ENCODE measurements around the gene VIM. TPM values are rescaled to one million over a fixed set of nuclear protein-coding genes. Genes with fewer than 3 reads are reported as not detected.

The VIM gene
- total RNA-seq, 2 donors from 2014 or later = 1,131 to 1,699 TPM

DNA sequence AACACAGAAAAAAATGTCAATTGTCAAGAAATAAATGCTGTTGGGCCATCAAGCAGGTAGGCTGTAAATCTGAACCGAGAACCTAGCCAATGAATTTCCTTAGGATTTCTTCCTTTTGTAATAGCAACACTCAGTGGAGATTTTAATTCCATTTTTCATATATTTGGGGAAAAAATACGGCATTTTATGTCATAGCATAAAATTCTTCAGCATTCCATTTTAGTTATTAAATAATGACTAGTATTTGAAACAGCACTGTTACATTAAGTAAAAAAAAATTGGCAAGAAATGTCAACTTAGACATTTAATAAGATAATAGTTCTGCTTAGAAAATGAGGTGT is 12.3 kb upstream of the VIM start:
- peaks cover 17% of the 10 kb centered on the region for H3K36me3 Mint-ChIP-seq (ENCODE audit: low read depth)
- no peaks in the 10 kb centered on the region for H3K27me3 Mint-ChIP-seq
- no peaks in the 10 kb centered on the region for H3K9me3 Mint-ChIP-seq
- peak overlapping the region; percentile 74 for H3K4me3 Mint-ChIP-seq
- ATAC-seq (replicated peaks) = no peak
- H3K27ac Mint-ChIP-seq = peak overlapping the region; percentile 100
- H3K4me1 Mint-ChIP-seq = peaks cover 18% of the 10 kb centered on the region

DNA sequence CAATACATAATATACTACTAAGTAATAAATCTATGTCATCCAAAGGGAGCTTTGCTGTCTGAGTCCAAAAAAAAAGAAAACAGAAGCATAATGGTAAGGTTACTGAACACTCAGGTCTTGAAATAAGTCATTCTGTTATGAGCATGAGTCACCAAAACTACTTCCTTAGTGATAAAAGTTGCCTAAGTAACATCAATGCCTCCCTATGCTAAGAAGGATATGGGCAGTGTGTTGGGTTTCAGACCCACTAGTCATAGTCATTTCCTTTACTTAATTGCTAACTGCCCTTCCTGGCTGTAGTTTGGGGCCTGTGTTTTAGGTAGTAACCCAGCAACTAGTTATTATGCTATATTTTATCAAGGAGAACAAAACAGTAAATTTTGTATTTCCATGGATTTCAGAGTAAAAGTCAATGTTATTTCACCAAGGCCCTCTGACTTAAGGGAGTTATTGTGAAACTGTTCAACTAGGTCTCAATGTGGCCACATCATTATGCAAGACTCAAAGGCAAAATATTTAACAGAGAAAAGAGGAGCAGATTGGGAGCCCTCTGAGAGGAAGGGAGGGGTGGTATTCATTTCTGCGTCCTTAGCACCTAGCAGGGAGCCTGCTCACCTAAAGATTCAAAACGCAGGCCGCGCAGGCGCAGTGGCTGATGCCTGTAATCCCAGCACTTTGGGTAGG is 11.7 kb upstream of the VIM start:
- no peaks in the 10 kb centered on the region for H3K9me3 Mint-ChIP-seq
- H3K36me3 Mint-ChIP-seq (ENCODE audit: low read depth) = peaks cover 17% of the 10 kb centered on the region
- no peaks in the 10 kb centered on the region for H3K27me3 Mint-ChIP-seq
- H3K4me1 Mint-ChIP-seq = peaks cover 21% of the 10 kb centered on the region
- H3K27ac Mint-ChIP-seq = peak overlapping the region; percentile 100
- ATAC-seq (replicated peaks) = peak; percentile 94
- peak overlapping the region; percentile 74 for H3K4me3 Mint-ChIP-seq

DNA sequence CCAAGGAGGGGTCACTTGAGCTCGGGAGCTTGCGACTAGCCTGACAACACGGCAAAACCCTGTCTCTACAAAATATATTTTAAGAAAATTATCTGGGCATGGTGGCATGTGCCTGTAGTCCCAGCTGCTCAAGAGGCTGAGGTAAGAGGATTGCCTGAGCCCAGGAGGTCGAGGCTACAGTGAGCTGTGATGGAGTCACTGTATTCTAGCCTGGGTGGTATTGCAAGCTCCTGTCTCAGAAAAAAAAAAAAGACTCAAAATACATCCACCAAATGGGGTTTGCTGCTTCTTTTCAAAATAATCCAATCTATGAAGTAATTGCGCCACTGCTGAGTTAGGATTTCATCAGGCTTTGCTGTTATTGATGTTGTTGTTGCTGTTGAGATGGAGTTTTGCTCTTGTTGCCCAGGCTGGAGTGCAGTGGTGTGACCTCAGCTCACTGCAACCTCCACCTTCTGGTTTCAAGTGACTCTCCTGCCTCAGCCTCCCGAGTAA is 11.1 kb upstream of the VIM start:
- H3K27me3 Mint-ChIP-seq = no peaks in the 10 kb centered on the region
- peak overlapping the region; percentile 74 for H3K4me3 Mint-ChIP-seq
- H3K36me3 Mint-ChIP-seq (ENCODE audit: low read depth) = peaks cover 17% of the 10 kb centered on the region
- no peak for ATAC-seq (replicated peaks)
- H3K9me3 Mint-ChIP-seq = no peaks in the 10 kb centered on the region
- H3K27ac Mint-ChIP-seq = peak overlapping the region; percentile 100
- peaks cover 21% of the 10 kb centered on the region for H3K4me1 Mint-ChIP-seq

- Mint-ChIP-seq H3K4me3 (peak overlapping the region; percentile 74), H3K36me3 (ENCODE audit: low read depth) (peaks cover 17% of the 10 kb centered on the region), H3K4me1 (peaks cover 26% of the 10 kb centered on the region), H3K9me3 (no peaks in the 10 kb centered on the region), H3K27me3 (no peaks in the 10 kb centered on the region), H3K27ac (peak overlapping the region; percentile 100)
- peak; percentile 49 for ATAC-seq (replicated peaks)
Measured at GRCh38 chr10:17217631-17218232, 10.3 kb upstream of the VIM start.

GRCh38 chr10:17219024-17219423 is 9.0 kb upstream of the VIM start:
- no peak for ATAC-seq (replicated peaks)
- Mint-ChIP-seq H3K27ac (peak overlapping the region; percentile 100), H3K36me3 (ENCODE audit: low read depth) (peaks cover 17% of the 10 kb centered on the region), H3K4me1 (peaks cover 26% of the 10 kb centered on the region), H3K27me3 (no peaks in the 10 kb centered on the region), H3K9me3 (no peaks in the 10 kb centered on the region), H3K4me3 (peak overlapping the region; percentile 74)

DNA sequence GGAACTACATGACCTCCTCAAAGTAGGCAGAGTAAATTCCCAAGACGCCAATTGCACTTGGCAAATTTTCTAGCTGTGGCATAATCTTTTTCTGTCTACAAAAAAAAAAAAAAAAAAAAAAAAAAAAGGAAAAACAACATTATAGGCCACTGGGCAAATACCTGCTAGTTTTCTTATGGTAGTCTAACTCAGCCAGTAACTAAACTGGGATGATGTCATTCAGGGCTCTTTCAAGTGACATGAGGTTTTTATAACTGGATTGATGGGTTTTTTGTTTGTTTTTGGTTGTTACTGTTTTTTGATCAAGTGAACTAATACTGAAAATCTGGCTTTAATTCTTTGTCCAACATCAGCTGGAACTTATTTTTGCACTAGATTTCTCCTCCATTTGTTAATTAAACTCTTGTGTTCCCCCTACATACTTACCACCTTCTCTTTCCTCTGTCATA is 7.4 kb upstream of the VIM start:
- Mint-ChIP-seq H3K4me3 (no peak overlapping the region), H3K27ac (no peak overlapping the region), H3K4me1 (peaks cover 32% of the 10 kb centered on the region), H3K27me3 (no peaks in the 10 kb centered on the region), H3K36me3 (ENCODE audit: low read depth) (peaks cover 10% of the 10 kb centered on the region), H3K9me3 (no peaks in the 10 kb centered on the region)
- ATAC-seq (replicated peaks) = no peak

DNA sequence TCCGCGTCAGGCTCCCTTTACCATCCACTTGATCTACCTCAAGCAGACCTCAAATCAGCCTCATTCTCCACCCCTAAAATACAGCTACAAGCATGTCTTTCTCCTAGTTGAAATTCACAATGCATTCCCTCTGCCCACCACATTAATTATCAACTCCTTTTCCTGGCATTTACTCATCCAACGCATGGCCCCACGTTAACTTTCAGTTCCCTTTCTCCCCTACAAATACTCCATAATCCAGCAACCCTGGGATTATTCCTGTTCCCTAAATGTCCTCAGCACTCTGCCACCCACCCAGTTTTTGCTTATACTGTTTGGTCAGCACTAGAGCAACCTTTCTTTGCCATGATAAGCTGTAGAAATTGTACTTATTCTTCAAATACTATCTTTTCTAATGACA is 5.7 kb upstream of the VIM start:
- Mint-ChIP-seq H3K4me1 (peaks cover 38% of the 10 kb centered on the region), H3K9me3 (no peaks in the 10 kb centered on the region), H3K4me3 (no peak overlapping the region), H3K27ac (no peak overlapping the region), H3K36me3 (ENCODE audit: low read depth) (peaks cover 9% of the 10 kb centered on the region), H3K27me3 (no peaks in the 10 kb centered on the region)
- no peak for ATAC-seq (replicated peaks)

GRCh38 chr10:17225808-17226207 is 2.2 kb upstream of the VIM start:
- no peak for ATAC-seq (replicated peaks)
- H3K27me3 Mint-ChIP-seq = no peaks in the 10 kb centered on the region

GRCh38 chr10:17226891-17227303 is 1.1 kb upstream of the VIM start:
- Mint-ChIP-seq H3K27ac (peak overlapping the region; percentile 97), H3K27me3 (no peaks in the 10 kb centered on the region), H3K4me1 (peaks cover 33% of the 10 kb centered on the region), H3K36me3 (ENCODE audit: low read depth) (peaks cover 48% of the 10 kb centered on the region), H3K9me3 (no peaks in the 10 kb centered on the region), H3K4me3 (peak overlapping the region; percentile 87)
- ATAC-seq (replicated peaks) = no peak

More at GRCh38 chr10:17225808-17226207, 2.2 kb upstream of the VIM start:
- H3K27ac Mint-ChIP-seq = no peak overlapping the region
- no peak overlapping the region for H3K4me3 Mint-ChIP-seq
- H3K4me1 Mint-ChIP-seq = peaks cover 36% of the 10 kb centered on the region
- no peaks in the 10 kb centered on the region for H3K9me3 Mint-ChIP-seq
- H3K36me3 Mint-ChIP-seq (ENCODE audit: low read depth) = peaks cover 38% of the 10 kb centered on the region

DNA sequence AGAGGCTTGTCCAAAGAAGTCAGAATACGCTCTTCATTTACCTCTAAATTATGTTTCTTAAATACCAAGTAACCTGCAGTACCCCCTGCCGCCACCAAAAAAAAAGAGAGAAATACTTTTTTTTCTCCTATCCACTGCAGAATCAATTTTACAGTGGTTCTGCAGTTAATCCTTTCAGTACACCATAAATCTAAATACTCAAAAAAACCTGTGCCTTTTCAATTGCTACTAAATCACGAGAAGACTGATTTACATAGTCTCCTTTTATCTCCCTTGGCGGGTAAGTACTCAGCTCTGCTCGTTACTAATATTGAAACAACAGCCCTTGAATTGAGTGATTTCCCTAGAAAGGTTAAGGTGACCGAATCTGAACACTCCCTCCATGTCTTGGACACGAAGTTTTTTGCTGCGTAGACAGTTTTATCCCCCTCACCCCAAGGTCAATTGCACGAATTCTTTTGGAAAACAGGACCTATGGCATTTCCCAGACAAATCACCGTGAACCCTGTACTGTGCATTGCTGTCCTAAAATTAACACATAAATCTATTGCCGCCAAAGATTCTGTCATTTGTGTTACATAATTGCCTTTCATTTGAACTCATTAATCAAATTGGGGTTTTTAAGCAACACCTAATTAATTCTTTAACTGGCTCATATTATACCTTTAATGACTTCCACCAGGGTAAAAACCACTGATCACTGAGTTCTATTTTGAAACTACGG is 512 bp upstream of the VIM start:
- Mint-ChIP-seq H3K27ac (peak overlapping the region; percentile 97), H3K4me3 (peak overlapping the region; percentile 87), H3K9me3 (no peaks in the 10 kb centered on the region), H3K27me3 (no peaks in the 10 kb centered on the region), H3K4me1 (peaks cover 28% of the 10 kb centered on the region), H3K36me3 (ENCODE audit: low read depth) (peaks cover 55% of the 10 kb centered on the region)
- ATAC-seq (replicated peaks) = peak; percentile 43

DNA sequence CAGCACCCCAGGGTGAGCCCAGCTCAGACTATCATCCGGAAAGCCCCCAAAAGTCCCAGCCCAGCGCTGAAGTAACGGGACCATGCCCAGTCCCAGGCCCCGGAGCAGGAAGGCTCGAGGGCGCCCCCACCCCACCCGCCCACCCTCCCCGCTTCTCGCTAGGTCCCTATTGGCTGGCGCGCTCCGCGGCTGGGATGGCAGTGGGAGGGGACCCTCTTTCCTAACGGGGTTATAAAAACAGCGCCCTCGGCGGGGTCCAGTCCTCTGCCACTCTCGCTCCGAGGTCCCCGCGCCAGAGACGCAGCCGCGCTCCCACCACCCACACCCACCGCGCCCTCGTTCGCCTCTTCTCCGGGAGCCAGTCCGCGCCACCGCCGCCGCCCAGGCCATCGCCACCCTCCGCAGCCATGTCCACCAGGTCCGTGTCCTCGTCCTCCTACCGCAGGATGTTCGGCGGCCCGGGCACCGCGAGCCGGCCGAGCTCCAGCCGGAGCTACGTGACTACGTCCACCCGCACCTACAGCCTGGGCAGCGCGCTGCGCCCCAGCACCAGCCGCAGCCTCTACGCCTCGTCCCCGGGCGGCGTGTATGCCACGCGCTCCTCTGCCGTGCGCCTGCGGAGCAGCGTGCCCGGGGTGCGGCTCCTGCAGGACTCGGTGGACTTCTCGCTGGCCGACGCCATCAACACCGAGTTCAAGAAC is 1.1 kb downstream of the VIM start:
- Mint-ChIP-seq H3K36me3 (ENCODE audit: low read depth) (peaks cover 71% of the 10 kb centered on the region), H3K27ac (peak overlapping the region; percentile 97), H3K4me3 (peak overlapping the region; percentile 87), H3K9me3 (no peaks in the 10 kb centered on the region), H3K4me1 (peaks cover 29% of the 10 kb centered on the region), H3K27me3 (no peaks in the 10 kb centered on the region)
- peak; percentile 34 for ATAC-seq (replicated peaks)

DNA sequence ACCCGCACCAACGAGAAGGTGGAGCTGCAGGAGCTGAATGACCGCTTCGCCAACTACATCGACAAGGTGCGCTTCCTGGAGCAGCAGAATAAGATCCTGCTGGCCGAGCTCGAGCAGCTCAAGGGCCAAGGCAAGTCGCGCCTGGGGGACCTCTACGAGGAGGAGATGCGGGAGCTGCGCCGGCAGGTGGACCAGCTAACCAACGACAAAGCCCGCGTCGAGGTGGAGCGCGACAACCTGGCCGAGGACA is 1.6 kb downstream of the VIM start:
- Mint-ChIP-seq H3K4me1 (peaks cover 33% of the 10 kb centered on the region), H3K9me3 (no peaks in the 10 kb centered on the region), H3K36me3 (ENCODE audit: low read depth) (peaks cover 76% of the 10 kb centered on the region), H3K27ac (peak overlapping the region; percentile 97), H3K4me3 (peak overlapping the region; percentile 87), H3K27me3 (no peaks in the 10 kb centered on the region)
- ATAC-seq (replicated peaks) = no peak

DNA sequence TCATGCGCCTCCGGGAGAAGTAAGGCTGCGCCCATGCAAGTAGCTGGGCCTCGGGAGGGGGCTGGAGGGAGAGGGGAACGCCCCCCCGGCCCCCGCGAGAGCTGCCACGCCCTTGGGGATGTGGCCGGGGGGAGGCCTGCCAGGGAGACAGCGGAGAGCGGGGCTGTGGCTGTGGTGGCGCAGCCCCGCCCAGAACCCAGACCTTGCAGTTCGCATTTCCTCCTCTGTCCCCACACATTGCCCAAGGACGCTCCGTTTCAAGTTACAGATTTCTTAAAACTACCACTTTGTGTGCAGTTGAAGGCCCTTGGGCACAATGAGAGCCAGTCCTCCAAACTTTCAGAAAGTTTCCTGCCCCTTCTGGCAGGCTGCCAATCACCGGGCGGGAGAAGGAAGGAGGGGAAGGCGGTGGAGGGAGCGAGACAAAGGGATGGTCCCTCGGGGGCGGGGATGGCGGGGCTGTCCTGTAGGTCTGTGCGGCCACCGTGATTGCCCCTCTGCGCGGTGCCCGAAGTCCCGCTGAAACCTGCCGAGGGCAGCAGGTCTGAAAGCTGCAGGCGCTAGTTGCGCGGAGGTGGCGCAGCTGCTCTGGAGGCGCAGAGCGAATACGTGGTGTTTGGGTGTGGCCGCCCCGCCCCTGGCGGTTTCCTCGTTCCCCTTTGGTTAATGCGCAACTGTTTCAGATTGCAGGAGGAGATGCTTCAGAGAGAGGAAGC is 2.1 kb downstream of the VIM start:
- H3K27me3 Mint-ChIP-seq = no peaks in the 10 kb centered on the region
- H3K9me3 Mint-ChIP-seq = no peaks in the 10 kb centered on the region
- H3K4me3 Mint-ChIP-seq = peak overlapping the region; percentile 87
- H3K36me3 Mint-ChIP-seq (ENCODE audit: low read depth) = peaks cover 81% of the 10 kb centered on the region
- H3K4me1 Mint-ChIP-seq = peaks cover 31% of the 10 kb centered on the region
- peak; percentile 54 for ATAC-seq (replicated peaks)
- peak overlapping the region; percentile 97 for H3K27ac Mint-ChIP-seq

- peak overlapping the region; percentile 87 for H3K4me3 Mint-ChIP-seq
- H3K27ac Mint-ChIP-seq = peak overlapping the region; percentile 97
- no peaks in the 10 kb centered on the region for H3K9me3 Mint-ChIP-seq
- no peak for ATAC-seq (replicated peaks)
- H3K36me3 Mint-ChIP-seq (ENCODE audit: low read depth) = peaks cover 97% of the 10 kb centered on the region
- peaks cover 25% of the 10 kb centered on the region for H3K4me1 Mint-ChIP-seq
- H3K27me3 Mint-ChIP-seq = no peaks in the 10 kb centered on the region
Measured at GRCh38 chr10:17231788-17232187, 3.7 kb downstream of the VIM start.

Data from activated T-helper 17 cell treated with anti-CD3 and anti-CD28 coated beads, Interleukin-2, amount 50 U/mL, for 72 hours (primary cell).